GM23338 (cell line): ENCODE results near the gene SFTA2. TPM values are rescaled to one million over a fixed set of nuclear protein-coding genes. Genes with fewer than 3 reads are reported as not detected.

Experiments used
- ATAC-seq: fragments of 200-7000 bp; cut with Tn5 transposase; 3 replicates; pipeline ENCODE4 v1.9.1; 2020
- DNase-seq: peaks from one replicate; pipeline ENCODE4 v3.0.0-alpha.2; 2015; ENCODE audit warnings: low spot score
- H2AFZ ChIP-seq: fragments of 200-600 bp; sonication (generic); 2 replicates; pipeline ENCODE4 v1.8.0; 2016; ENCODE audit warnings: antibody characterized with exemption, mild to moderate bottlenecking, moderate library complexity
- H3F3A ChIP-seq: fragments of 200-600 bp; sonication (generic); replicated peaks from 2 replicates; pipeline ENCODE4 v1.8.0; 2017; ENCODE audit warnings: antibody characterized with exemption, mixed run types, low read depth
- H3K27ac ChIP-seq: fragments of 200-600 bp; sonication (generic); 2 replicates; pipeline ENCODE4 v1.6.1; 2016; ENCODE audit warnings: low read depth
- H3K27me3 ChIP-seq: fragments of 200-600 bp; sonication (generic); 2 replicates; pipeline ENCODE4 v1.8.0; 2016; ENCODE audit warnings: mild to moderate bottlenecking, mixed run types, moderate library complexity; ENCODE audit not compliant: insufficient read depth
- H3K36me3 ChIP-seq: fragments of 200-600 bp; sonication (generic); 2 replicates; pipeline ENCODE4 v1.8.0; 2016; ENCODE audit warnings: mild to moderate bottlenecking; ENCODE audit not compliant: insufficient read depth
- H3K4me1 ChIP-seq: fragments of 200-600 bp; sonication (generic); 2 replicates; pipeline ENCODE4 v1.8.0; 2016; ENCODE audit warnings: mild to moderate bottlenecking, moderate library complexity; ENCODE audit not compliant: insufficient read depth
- H3K4me2 ChIP-seq: fragments of 200-600 bp; sonication (generic); 2 replicates; pipeline ENCODE4 v1.7.1; 2017; ENCODE audit warnings: mixed run types
- H3K4me3 ChIP-seq: fragments of 200-600 bp; sonication (generic); 2 replicates; pipeline ENCODE4 v1.6.1; 2016; ENCODE audit warnings: mixed run types
- H3K79me2 ChIP-seq: fragments of 200-600 bp; sonication (generic); replicated peaks from 2 replicates; pipeline ENCODE4 v1.8.0; 2017; ENCODE audit warnings: mild to moderate bottlenecking; ENCODE audit not compliant: insufficient read depth
- H3K9me2 ChIP-seq: fragments of 200-600 bp; sonication (generic); 2 replicates; pipeline ENCODE4 v1.8.0; 2017; ENCODE audit not compliant: insufficient read depth
- H4K20me1 ChIP-seq: fragments of 200-600 bp; sonication (generic); replicated peaks from 2 replicates; pipeline ENCODE4 v1.8.0; 2017; ENCODE audit warnings: mild to moderate bottlenecking; ENCODE audit not compliant: insufficient read depth
- H3K27ac Mint-ChIP-seq: 2 replicates; pipeline ENCODE4 v1.8.0; 2020; ENCODE audit warnings: inconsistent platforms, mild to moderate bottlenecking, moderate library complexity, mixed read lengths
- H3K27me3 Mint-ChIP-seq: 3 replicates; pipeline ENCODE4 v1.8.0; 2022; ENCODE audit warnings: low read depth, mild to moderate bottlenecking, moderate library complexity, mixed read lengths, inconsistent platforms; ENCODE audit not compliant: insufficient read depth, poor library complexity
- H3K36me3 Mint-ChIP-seq: 3 replicates; pipeline ENCODE4 v1.8.0; 2021; ENCODE audit warnings: low read depth, mild to moderate bottlenecking, inconsistent platforms, moderate library complexity, mixed read lengths
- H3K4me1 Mint-ChIP-seq: 3 replicates; pipeline ENCODE4 v1.8.0; 2020; ENCODE audit warnings: mild to moderate bottlenecking, inconsistent platforms, mixed read lengths
- H3K4me3 Mint-ChIP-seq: 3 replicates; pipeline ENCODE4 v1.8.0; 2021; ENCODE audit warnings: moderate library complexity, mild to moderate bottlenecking, inconsistent platforms, mixed read lengths
- H3K9me3 Mint-ChIP-seq: 3 replicates; pipeline ENCODE4 v1.8.0; 2020; ENCODE audit warnings: moderate library complexity, mild to moderate bottlenecking, inconsistent platforms, mixed read lengths
- CREB1 ChIP-seq: fragments of 250-450 bp; sonication (Bioruptor Pico); IDR thresholded peaks from 2 replicates; pipeline ENCODE4 v1.5.0; 2020; ENCODE audit warnings: low read depth, mild to moderate bottlenecking, moderate library complexity
- EZH2 ChIP-seq: fragments of 200-600 bp; sonication (generic); IDR thresholded peaks from one replicate; pipeline ENCODE4 v1.8.0; 2017; ENCODE audit warnings: antibody characterized with exemption, mild to moderate bottlenecking, low read depth; ENCODE audit not compliant: unreplicated experiment
- EZH2phosphoT487 ChIP-seq: fragments of 200-600 bp; sonication (generic); IDR thresholded peaks from one replicate; pipeline ENCODE4 v1.8.1; 2018; ENCODE audit warnings: antibody characterized with exemption; ENCODE audit not compliant: unreplicated experiment
- JUNB ChIP-seq: IDR thresholded peaks from one replicate; pipeline ENCODE4 v1.6.1; 2016; ENCODE audit warnings: antibody characterized with exemption; ENCODE audit not compliant: unreplicated experiment
- NANOG ChIP-seq: IDR thresholded peaks from 2 replicates; pipeline ENCODE4 v1.6.1; 2016; ENCODE audit warnings: antibody characterized with exemption, borderline replicate concordance
- POLR2AphosphoS5 ChIP-seq: IDR thresholded peaks from 2 replicates; pipeline ENCODE4 v1.6.1; 2016; ENCODE audit warnings: antibody characterized with exemption, low read depth
- STAT1 ChIP-seq: IDR thresholded peaks from one replicate; pipeline ENCODE4 v1.6.1; 2016; ENCODE audit warnings: antibody characterized with exemption; ENCODE audit not compliant: unreplicated experiment
- ZNF114 ChIP-seq: fragments of 250-450 bp; sonication (Bioruptor Pico); IDR thresholded peaks from 2 replicates; pipeline ENCODE4 v1.5.0; 2020; ENCODE audit warnings: mild to moderate bottlenecking, moderate library complexity
- ZNF331 ChIP-seq: fragments of 250-450 bp; sonication (Bioruptor Pico); IDR thresholded peaks from 2 replicates; pipeline ENCODE4 v1.5.0; 2020; ENCODE audit warnings: low read depth, mild to moderate bottlenecking, moderate library complexity
- polyA plus RNA-seq: library from polyadenylated mRNA; unstranded; fragments of >200 nt; fragmentation: Nextera tagmentation; extraction: Ambion mirVana; gene quantifications from 2 replicates; pipeline ENCODE4 v1.2.1, GENCODE V29; 2016
- total RNA-seq: library from RNA; depleted of rRNA; stranded (reverse); fragments of >200 nt; shearing (Covaris generic); gene quantifications from 2 replicates; pipeline ENCODE4 v1.2.3, GENCODE V29; 2014
- TF ChIP-seq, protein P1 (sequence below): fragments of 250-450 bp; sonication (Bioruptor Pico); IDR thresholded peaks from 2 replicates; pipeline ENCODE4 v1.5.0; 2020; ENCODE audit warnings: mild to moderate bottlenecking, moderate library complexity
- TF ChIP-seq, protein P2 (sequence below): IDR thresholded peaks from one replicate; pipeline ENCODE4 v1.6.1; 2018; ENCODE audit warnings: antibody characterized with exemption; ENCODE audit not compliant: unreplicated experiment
- TF ChIP-seq, protein P3 (sequence below), 2 experiments: fragments of 200-600 bp in 1 of 2; sonication (generic) in 1 of 2; conservative IDR thresholded peaks; 2 replicates each; pipeline versions ENCODE4 v1.5.1 to v1.6.1; 2016 to 2017; ENCODE audit warnings: antibody characterized with exemption in 2 of 2, low read depth in 2 of 2, mild to moderate bottlenecking in 2 of 2, moderate library complexity in 1 of 2
- TF ChIP-seq, protein P4 (sequence below): IDR thresholded peaks from 2 replicates; pipeline ENCODE4 v1.6.1; 2016; ENCODE audit warnings: antibody characterized with exemption

SFTA2 gene
- total and polyA plus RNA-seq, 2 experiments from 2014 or later = not detected

DNA sequence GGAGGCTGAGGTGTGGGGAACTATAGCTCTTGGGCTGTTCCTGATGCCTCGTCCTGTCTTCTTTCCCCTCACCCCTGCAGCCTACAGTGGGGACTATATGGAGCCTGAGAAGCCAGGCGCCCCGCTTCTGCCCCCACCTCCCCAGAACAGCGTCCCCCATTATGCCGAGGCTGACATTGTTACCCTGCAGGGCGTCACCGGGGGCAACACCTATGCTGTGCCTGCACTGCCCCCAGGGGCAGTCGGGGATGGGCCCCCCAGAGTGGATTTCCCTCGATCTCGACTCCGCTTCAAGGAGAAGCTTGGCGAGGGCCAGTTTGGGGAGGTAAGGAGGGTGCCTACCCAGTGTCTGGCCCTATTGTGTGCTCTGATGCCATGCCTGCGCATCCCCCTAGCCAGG is 35.4 kb downstream of the SFTA2 start:
- no peak for DNase-seq

More for the DNA sequence above, 35.4 kb downstream of the SFTA2 start:
- Mint-ChIP-seq H3K27ac (no peak overlapping the region), H3K4me1 (peaks cover 7% of the 10 kb centered on the region), H3K4me3 (no peak overlapping the region), H3K9me3 (no peaks in the 10 kb centered on the region), H3K27me3 (peaks cover 5% of the 10 kb centered on the region), H3K36me3 (peaks cover 66% of the 10 kb centered on the region)
- no peaks in the 10 kb centered on the region; the same call in 1 of the 2 replicates for H3K79me2 ChIP-seq
- no peaks in the 10 kb centered on the region for H3K4me1 ChIP-seq
- H3K9me2 ChIP-seq = no peaks in the 10 kb centered on the region
- no peak for ATAC-seq
- no peak overlapping the region for H3K4me2 ChIP-seq
- H3K27me3 ChIP-seq = no peaks in the 10 kb centered on the region
- no peak overlapping the region for H3K27ac ChIP-seq
- H3F3A ChIP-seq = no peaks in the 10 kb centered on the region
- TF ChIP-seq ZNF331 (no peak), CREB1 (CRISPR knock-in tag) (no peak), EZH2 (no peak), JUNB (no peak), ZNF114 (CRISPR knock-in tag) (no peak), STAT1 (no peak), POLR2AphosphoS5 (no peak), EZH2phosphoT487 (no peak), NANOG (no peak)
- TF ChIP-seq, protein P1, sequence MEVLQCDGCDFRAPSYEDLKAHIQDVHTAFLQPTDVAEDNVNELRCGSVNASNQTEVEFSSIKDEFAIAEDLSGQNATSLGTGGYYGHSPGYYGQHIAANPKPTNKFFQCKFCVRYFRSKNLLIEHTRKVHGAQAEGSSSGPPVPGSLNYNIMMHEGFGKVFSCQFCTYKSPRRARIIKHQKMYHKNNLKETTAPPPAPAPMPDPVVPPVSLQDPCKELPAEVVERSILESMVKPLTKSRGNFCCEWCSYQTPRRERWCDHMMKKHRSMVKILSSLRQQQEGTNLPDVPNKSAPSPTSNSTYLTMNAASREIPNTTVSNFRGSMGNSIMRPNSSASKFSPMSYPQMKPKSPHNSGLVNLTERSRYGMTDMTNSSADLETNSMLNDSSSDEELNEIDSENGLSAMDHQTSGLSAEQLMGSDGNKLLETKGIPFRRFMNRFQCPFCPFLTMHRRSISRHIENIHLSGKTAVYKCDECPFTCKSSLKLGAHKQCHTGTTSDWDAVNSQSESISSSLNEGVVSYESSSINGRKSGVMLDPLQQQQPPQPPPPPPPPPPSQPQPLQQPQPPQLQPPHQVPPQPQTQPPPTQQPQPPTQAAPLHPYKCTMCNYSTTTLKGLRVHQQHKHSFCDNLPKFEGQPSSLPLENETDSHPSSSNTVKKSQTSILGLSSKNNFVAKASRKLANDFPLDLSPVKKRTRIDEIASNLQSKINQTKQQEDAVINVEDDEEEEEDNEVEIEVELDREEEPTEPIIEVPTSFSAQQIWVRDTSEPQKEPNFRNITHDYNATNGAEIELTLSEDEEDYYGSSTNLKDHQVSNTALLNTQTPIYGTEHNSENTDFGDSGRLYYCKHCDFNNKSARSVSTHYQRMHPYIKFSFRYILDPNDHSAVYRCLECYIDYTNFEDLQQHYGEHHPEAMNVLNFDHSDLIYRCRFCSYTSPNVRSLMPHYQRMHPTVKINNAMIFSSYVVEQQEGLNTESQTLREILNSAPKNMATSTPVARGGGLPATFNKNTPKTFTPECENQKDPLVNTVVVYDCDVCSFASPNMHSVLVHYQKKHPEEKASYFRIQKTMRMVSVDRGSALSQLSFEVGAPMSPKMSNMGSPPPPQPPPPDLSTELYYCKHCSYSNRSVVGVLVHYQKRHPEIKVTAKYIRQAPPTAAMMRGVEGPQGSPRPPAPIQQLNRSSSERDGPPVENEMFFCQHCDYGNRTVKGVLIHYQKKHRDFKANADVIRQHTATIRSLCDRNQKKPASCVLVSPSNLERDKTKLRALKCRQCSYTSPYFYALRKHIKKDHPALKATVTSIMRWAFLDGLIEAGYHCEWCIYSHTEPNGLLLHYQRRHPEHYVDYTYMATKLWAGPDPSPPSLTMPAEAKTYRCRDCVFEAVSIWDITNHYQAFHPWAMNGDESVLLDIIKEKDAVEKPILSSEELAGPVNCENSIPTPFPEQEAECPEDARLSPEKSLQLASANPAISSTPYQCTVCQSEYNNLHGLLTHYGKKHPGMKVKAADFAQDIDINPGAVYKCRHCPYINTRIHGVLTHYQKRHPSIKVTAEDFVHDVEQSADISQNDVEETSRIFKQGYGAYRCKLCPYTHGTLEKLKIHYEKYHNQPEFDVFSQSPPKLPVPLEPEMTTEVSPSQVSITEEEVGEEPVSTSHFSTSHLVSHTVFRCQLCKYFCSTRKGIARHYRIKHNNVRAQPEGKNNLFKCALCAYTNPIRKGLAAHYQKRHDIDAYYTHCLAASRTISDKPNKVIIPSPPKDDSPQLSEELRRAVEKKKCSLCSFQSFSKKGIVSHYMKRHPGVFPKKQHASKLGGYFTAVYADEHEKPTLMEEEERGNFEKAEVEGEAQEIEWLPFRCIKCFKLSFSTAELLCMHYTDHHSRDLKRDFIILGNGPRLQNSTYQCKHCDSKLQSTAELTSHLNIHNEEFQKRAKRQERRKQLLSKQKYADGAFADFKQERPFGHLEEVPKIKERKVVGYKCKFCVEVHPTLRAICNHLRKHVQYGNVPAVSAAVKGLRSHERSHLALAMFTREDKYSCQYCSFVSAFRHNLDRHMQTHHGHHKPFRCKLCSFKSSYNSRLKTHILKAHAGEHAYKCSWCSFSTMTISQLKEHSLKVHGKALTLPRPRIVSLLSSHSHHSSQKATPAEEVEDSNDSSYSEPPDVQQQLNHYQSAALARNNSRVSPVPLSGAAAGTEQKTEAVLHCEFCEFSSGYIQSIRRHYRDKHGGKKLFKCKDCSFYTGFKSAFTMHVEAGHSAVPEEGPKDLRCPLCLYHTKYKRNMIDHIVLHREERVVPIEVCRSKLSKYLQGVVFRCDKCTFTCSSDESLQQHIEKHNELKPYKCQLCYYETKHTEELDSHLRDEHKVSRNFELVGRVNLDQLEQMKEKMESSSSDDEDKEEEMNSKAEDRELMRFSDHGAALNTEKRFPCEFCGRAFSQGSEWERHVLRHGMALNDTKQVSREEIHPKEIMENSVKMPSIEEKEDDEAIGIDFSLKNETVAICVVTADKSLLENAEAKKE (CRISPR knock-in tag) = no peak
- TF ChIP-seq, protein P2, sequence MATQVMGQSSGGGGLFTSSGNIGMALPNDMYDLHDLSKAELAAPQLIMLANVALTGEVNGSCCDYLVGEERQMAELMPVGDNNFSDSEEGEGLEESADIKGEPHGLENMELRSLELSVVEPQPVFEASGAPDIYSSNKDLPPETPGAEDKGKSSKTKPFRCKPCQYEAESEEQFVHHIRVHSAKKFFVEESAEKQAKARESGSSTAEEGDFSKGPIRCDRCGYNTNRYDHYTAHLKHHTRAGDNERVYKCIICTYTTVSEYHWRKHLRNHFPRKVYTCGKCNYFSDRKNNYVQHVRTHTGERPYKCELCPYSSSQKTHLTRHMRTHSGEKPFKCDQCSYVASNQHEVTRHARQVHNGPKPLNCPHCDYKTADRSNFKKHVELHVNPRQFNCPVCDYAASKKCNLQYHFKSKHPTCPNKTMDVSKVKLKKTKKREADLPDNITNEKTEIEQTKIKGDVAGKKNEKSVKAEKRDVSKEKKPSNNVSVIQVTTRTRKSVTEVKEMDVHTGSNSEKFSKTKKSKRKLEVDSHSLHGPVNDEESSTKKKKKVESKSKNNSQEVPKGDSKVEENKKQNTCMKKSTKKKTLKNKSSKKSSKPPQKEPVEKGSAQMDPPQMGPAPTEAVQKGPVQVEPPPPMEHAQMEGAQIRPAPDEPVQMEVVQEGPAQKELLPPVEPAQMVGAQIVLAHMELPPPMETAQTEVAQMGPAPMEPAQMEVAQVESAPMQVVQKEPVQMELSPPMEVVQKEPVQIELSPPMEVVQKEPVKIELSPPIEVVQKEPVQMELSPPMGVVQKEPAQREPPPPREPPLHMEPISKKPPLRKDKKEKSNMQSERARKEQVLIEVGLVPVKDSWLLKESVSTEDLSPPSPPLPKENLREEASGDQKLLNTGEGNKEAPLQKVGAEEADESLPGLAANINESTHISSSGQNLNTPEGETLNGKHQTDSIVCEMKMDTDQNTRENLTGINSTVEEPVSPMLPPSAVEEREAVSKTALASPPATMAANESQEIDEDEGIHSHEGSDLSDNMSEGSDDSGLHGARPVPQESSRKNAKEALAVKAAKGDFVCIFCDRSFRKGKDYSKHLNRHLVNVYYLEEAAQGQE = no peak
- TF ChIP-seq, protein P3, sequence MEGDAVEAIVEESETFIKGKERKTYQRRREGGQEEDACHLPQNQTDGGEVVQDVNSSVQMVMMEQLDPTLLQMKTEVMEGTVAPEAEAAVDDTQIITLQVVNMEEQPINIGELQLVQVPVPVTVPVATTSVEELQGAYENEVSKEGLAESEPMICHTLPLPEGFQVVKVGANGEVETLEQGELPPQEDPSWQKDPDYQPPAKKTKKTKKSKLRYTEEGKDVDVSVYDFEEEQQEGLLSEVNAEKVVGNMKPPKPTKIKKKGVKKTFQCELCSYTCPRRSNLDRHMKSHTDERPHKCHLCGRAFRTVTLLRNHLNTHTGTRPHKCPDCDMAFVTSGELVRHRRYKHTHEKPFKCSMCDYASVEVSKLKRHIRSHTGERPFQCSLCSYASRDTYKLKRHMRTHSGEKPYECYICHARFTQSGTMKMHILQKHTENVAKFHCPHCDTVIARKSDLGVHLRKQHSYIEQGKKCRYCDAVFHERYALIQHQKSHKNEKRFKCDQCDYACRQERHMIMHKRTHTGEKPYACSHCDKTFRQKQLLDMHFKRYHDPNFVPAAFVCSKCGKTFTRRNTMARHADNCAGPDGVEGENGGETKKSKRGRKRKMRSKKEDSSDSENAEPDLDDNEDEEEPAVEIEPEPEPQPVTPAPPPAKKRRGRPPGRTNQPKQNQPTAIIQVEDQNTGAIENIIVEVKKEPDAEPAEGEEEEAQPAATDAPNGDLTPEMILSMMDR (conservative IDR thresholded peaks at IDR 0.05; ENCODE audit: low read depth in 2 of 2) = no peak
- TF ChIP-seq, protein P4, sequence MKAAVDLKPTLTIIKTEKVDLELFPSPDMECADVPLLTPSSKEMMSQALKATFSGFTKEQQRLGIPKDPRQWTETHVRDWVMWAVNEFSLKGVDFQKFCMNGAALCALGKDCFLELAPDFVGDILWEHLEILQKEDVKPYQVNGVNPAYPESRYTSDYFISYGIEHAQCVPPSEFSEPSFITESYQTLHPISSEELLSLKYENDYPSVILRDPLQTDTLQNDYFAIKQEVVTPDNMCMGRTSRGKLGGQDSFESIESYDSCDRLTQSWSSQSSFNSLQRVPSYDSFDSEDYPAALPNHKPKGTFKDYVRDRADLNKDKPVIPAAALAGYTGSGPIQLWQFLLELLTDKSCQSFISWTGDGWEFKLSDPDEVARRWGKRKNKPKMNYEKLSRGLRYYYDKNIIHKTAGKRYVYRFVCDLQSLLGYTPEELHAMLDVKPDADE = no peak
- H2AFZ ChIP-seq = no peak overlapping the region
- H3K36me3 ChIP-seq = peaks cover 12% of the 10 kb centered on the region
- no peak overlapping the region for H3K4me3 ChIP-seq
- peaks cover 4% of the 10 kb centered on the region; the same call in 1 of the 2 replicates for H4K20me1 ChIP-seq
